ENCODE data around the gene CASP9.

DNA sequence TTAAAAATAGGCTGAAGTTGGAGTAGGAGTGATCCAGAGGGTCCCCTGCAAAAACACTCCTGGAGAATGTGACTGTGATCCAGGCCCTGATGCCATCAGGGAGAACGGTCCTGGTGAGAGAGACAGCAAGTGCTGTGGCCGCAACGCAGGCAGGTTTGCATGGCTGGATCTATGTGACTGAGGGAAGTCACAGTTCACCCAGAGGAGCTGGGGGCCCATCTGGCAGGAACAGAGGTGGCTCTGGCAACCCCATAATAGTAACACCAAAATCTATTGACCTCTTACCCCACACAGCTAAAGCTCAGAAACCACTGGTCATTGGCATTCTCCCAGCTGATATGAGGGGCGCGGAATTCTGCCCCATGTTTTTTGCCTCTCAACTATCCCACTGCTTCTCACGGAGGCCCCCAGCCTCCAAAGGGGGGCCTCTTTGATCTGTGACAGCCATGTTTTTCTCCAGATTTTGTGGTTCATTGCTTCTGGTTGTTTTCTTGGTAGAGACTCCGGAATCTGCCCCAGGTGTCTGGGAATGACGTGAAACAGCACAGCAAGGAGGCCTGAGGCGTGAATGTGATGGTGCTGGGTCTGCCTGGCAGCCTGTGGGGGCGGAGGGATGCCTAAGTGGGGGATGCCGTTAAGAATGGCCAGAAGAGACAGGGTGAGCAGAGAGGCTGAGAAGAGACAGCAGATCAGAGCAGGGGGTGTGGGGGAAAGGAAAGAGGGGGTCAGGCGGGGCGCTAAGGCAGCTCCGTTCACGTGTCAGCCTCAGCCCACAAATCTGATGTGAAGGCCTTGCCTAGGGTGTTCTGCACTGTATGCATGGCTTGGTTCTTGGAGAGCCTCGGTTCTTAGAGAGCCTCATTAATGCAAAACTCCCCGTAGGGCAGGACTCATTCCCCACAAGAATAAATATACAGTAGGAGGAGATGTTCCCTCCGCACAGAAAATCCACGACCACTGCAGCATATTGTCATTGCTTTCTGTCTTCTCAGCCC is 23.5 kb downstream of the CASP9 start:
- TF ChIP-seq, protein P1, sequence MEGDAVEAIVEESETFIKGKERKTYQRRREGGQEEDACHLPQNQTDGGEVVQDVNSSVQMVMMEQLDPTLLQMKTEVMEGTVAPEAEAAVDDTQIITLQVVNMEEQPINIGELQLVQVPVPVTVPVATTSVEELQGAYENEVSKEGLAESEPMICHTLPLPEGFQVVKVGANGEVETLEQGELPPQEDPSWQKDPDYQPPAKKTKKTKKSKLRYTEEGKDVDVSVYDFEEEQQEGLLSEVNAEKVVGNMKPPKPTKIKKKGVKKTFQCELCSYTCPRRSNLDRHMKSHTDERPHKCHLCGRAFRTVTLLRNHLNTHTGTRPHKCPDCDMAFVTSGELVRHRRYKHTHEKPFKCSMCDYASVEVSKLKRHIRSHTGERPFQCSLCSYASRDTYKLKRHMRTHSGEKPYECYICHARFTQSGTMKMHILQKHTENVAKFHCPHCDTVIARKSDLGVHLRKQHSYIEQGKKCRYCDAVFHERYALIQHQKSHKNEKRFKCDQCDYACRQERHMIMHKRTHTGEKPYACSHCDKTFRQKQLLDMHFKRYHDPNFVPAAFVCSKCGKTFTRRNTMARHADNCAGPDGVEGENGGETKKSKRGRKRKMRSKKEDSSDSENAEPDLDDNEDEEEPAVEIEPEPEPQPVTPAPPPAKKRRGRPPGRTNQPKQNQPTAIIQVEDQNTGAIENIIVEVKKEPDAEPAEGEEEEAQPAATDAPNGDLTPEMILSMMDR (conservative IDR thresholded peaks at IDR 0.05 in 1 of 2, IDR thresholded peaks at IDR 0.05 in 1 of 2; ENCODE audit: low read depth in 1 of 2, low read length in 2 of 2), result no peak
- TF ChIP-seq EZH2 (IDR thresholded peaks at IDR 0.05; ENCODE audit: low read length, missing control alignments), result no peak
